K562 (cell line): ENCODE measurements around the gene ZC3H7B. TPM values are rescaled to one million over a fixed set of nuclear protein-coding genes. Genes with fewer than 3 reads are reported as not detected.
A peak's percentile ranks its signal among the peaks of the same experiment; 100 is the strongest.

ENCODE experiments used
- ATF7 ChIP-seq: fragments of 450-650 bp; IDR thresholded peaks from 2 replicates; pipeline ENCODE4 v1.7.1; 2014; ENCODE audit warnings: mild to moderate bottlenecking, moderate library complexity
- FOS ChIP-seq: IDR thresholded peaks from 3 replicates; pipeline ENCODE4 v1.6.1; 2011; ENCODE audit not compliant: insufficient read length; ENCODE audit errors: extremely low read depth
- GABPA ChIP-seq: fragments of 200-800 bp; sonication (Bioruptor generic); conservative IDR thresholded peaks from 2 replicates; pipeline ENCODE4 v1.6.1; 2016; ENCODE audit warnings: low read depth, missing genetic modification characterization, missing compliant biosample characterization
- HDAC2 ChIP-seq: fragments of 450-650 bp; IDR thresholded peaks from 2 replicates; pipeline ENCODE4 v1.6.1; 2016; ENCODE audit warnings: mild to moderate bottlenecking
- KDM4B ChIP-seq, 2 experiments: fragments of 450-650 bp in 1 of 2; sonication (generic) in 1 of 2; IDR thresholded peaks; 2 replicates each; pipeline ENCODE4 v1.6.1; 2016 to 2017; ENCODE audit warnings: borderline replicate concordance in 2 of 2, antibody characterized with exemption in 1 of 2, low read depth in 1 of 2, mild to moderate bottlenecking in 1 of 2
- KDM5B ChIP-seq: fragments of 200-600 bp; sonication (generic); IDR thresholded peaks from 2 replicates; pipeline ENCODE4 v1.6.1; 2012; ENCODE audit warnings: low read depth, mild to moderate bottlenecking, moderate library complexity, low read length, control low read depth, inconsistent platforms; ENCODE audit not compliant: insufficient replicate concordance
- MCM7 ChIP-seq, 2 experiments: fragments of 450-650 bp; IDR thresholded peaks; 2 replicates each; pipeline ENCODE4 v1.6.1; 2016 to 2018
- MIER1 ChIP-seq: fragments of 450-650 bp; IDR thresholded peaks from 2 replicates; pipeline ENCODE4 v1.6.1; 2016; ENCODE audit warnings: antibody characterized with exemption, mild to moderate bottlenecking, low read depth
- POLR3A ChIP-seq: IDR thresholded peaks from 2 replicates; pipeline ENCODE4 v1.6.1; 2011; ENCODE audit warnings: borderline replicate concordance, mild to moderate bottlenecking, moderate library complexity; ENCODE audit not compliant: insufficient read length, insufficient read depth; ENCODE audit errors: extremely low read depth
- STAT5A ChIP-seq: IDR thresholded peaks from 2 replicates; pipeline ENCODE4 v1.6.1; 2012; ENCODE audit warnings: low read length, inconsistent platforms, borderline replicate concordance
- ZNF263 ChIP-seq: sonication (generic); formaldehyde crosslinking; IDR thresholded peaks from 2 replicates; pipeline ENCODE4 v1.8.0; 2022; ENCODE audit warnings: mild to moderate bottlenecking, missing genetic modification reagents, borderline replicate concordance
- ZNF551 ChIP-seq: fragments of 250-450 bp; sonication (Bioruptor Pico); IDR thresholded peaks from 2 replicates; pipeline ENCODE4 v1.5.0; 2021; ENCODE audit warnings: mild to moderate bottlenecking, moderate library complexity
- ZNF79 ChIP-seq: fragments of 250-450 bp; sonication (Bioruptor Pico); IDR thresholded peaks from 2 replicates; pipeline ENCODE4 v1.4.0; 2020; ENCODE audit warnings: low read depth, mild to moderate bottlenecking, moderate library complexity
- polyA plus RNA-seq, 8 experiments: library from polyadenylated mRNA; depleted of rRNA in 4 of 8; stranded (reverse) in 5 of 8; unstranded in 3 of 8; fragments of >200 nt; fragmentation: Nextera tagmentation in 2 of 8; fragmentation: Illumina TruSeq in 1 of 8; extraction: Ambion mirVana in 2 of 8; extraction: Trizol in 1 of 8; gene quantifications; 2 replicates each; pipeline versions ENCODE4 v1.2.1 to v1.2.3, GENCODE V29; 2011 to 2014; ENCODE audit warnings: inconsistent platforms in 1 of 8, missing spikeins in 1 of 8
- total RNA-seq, 7 experiments: library from RNA; depleted of rRNA in 6 of 7; stranded (reverse); fragments of >200 nt in 6 of 7; fragmentation: Illumina TruSeq in 2 of 7; extraction: Trizol in 2 of 7; gene quantifications; 2 replicates each; pipeline versions ENCODE4 v1.2.1 to v1.2.3, GENCODE V29; 2011 to 2021; ENCODE audit warnings: low replicate concordance in 1 of 7
- TF ChIP-seq, protein P1 (sequence below): fragments of 450-650 bp; IDR thresholded peaks from 2 replicates; pipeline ENCODE4 v1.6.1; 2016; ENCODE audit warnings: borderline replicate concordance

ZC3H7B gene
- total and polyA plus RNA-seq, 9 of the 15 experiments (the other 6 are each of a cell fraction or from before 2014, with no cell fraction given): 0.07 to 49.8 (median 26.8) TPM

DNA sequence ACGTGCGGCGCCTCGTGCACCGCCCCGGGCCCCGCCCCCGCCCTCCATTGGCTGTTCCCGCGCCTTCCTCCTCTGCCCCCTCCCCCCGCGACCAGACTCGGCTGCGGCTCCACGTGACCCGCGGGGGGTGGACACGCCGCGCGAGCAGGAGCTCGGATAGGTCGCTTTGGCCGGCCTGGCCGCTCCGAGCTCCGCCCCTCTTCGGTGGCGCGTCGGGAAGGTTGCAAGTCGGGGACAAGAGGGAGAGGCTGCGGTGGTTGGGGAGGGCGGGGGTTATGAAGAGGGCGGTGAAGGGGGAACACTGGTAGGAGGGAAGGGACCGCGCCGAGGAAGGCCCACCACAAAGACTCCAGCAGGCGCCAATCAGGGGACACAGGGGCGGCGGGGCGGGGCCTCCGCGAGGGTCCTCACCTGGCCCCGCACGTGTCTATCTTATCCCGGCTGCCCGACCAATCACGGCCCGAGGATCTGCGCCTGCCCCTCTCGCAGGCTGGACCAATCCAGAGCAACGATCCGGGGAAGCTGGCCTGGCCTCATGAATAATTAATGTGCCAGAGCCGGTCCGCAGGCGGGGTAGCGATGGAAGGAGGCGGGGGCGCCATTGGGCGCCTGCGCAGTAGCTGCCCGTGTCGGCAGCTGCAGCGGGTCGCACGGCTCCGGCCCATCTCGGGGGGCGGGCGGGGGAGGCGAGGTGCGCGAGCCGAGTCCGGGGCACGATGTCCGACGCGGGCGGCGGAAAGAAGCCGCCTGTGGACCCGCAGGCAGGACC, 80.2 kb downstream of the ZC3H7B start, which contains the start of gene TEF (continued):
- TF ChIP-seq MCM7 (IDR thresholded peaks at IDR 0.05) (no peak), ZNF263 (CRISPR knock-in tag) (no peak), HDAC2 (0 out of 2 replicates have a peak, but pooled peaks have one; percentile 39), ZNF551 (CRISPR knock-in tag) (no peak), KDM5B (peak; percentile 3), GABPA (tag) (no peak), ZNF79 (no peak), POLR3A (no peak), MIER1 (no peak), ATF7 (peak; percentile 53), STAT5A (no peak), KDM4B (IDR thresholded peaks at IDR 0.05; ENCODE audit: borderline replicate concordance in 2 of 2, low read depth in 1 of 2) (0 out of 4 replicates have a peak, but pooled peaks of 1 of the 2 experiments have one; percentile 47), FOS (peak; percentile 38)
- TF ChIP-seq, protein P1, sequence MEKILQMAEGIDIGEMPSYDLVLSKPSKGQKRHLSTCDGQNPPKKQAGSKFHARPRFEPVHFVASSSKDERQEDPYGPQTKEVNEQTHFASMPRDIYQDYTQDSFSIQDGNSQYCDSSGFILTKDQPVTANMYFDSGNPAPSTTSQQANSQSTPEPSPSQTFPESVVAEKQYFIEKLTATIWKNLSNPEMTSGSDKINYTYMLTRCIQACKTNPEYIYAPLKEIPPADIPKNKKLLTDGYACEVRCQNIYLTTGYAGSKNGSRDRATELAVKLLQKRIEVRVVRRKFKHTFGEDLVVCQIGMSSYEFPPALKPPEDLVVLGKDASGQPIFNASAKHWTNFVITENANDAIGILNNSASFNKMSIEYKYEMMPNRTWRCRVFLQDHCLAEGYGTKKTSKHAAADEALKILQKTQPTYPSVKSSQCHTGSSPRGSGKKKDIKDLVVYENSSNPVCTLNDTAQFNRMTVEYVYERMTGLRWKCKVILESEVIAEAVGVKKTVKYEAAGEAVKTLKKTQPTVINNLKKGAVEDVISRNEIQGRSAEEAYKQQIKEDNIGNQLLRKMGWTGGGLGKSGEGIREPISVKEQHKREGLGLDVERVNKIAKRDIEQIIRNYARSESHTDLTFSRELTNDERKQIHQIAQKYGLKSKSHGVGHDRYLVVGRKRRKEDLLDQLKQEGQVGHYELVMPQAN: peak; percentile 66; the same call in 1 of the 2 replicates
- TF ChIP-seq, all 486 proteins: peak for 52
